ENCODE measurements around the gene COL16A1.

DNA sequence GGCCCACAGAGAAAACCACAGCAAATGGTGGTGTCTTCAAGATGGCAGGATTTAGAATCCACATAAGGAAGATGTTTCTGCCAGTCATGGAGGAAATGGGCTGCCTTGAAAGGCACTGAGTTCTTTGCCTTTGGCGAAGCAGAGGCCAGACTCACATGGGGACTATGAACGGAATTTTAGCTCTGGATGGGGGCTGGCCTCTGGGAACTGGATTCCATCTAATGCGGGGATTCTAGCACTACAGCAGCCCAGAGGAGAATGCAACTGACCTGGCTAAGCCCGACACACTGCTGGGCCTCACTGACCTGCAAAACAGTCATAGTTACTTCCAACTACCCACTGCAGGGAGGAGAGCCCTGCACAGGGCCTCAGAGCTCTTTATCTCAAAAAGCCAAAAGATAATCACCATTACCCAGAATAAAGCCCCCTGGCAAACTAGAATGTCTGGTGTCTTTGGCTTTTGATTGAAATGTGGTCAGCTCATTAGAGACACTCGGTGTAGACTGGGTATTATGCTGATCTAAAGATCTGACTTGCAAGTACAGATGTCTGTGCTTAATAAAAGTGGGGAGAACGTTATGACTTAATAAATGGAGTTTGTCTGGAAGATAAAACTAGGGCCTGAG lies 74.8 kb downstream of the COL16A1 start:
- TF ChIP-seq TAF1 (IDR thresholded peaks at IDR 0.05; ENCODE audit: low read depth, low read length) (no peak), POLR2AphosphoS5 (IDR thresholded peaks at IDR 0.05; ENCODE audit: low read depth, low read length) (no peak), SPI1 (IDR thresholded peaks at IDR 0.05; ENCODE audit: low read depth, low read length) (no peak), POLR2A (IDR thresholded peaks at IDR 0.05; ENCODE audit: low read depth, low read length) (no peak), POU2F2 (IDR thresholded peaks at IDR 0.05; ENCODE audit: low read depth, low read length) (no peak), PAX5 (IDR thresholded peaks at IDR 0.05; ENCODE audit: insufficient read depth, low read length, severe bottlenecking) (no peak)

Measured in GM12891 (cell line).